NCI-H2029 treated with DMSO at 0.1 percent for 48 hours (cell line): ENCODE results near the gene ATN1.

ENCODE experiments used
- DNase-seq: peaks from one replicate; lab custom pipeline; 2025; lab: John Stamatoyannopoulos, UW

ATN1 gene

GRCh38 chr12:6975297-6976032 lies 47.7 kb downstream of the ATN1 start:
- no peak for DNase-seq

- DNase-seq: no peak
Observed at GRCh38 chr12:6977653-6978052, 49.9 kb downstream of the ATN1 start.

- DNase-seq: no peak
Observed at GRCh38 chr12:6978188-6978587, 50.4 kb downstream of the ATN1 start.

GRCh38 chr12:6978611-6979011 lies 50.9 kb downstream of the ATN1 start:
- DNase-seq: no peak

DNA sequence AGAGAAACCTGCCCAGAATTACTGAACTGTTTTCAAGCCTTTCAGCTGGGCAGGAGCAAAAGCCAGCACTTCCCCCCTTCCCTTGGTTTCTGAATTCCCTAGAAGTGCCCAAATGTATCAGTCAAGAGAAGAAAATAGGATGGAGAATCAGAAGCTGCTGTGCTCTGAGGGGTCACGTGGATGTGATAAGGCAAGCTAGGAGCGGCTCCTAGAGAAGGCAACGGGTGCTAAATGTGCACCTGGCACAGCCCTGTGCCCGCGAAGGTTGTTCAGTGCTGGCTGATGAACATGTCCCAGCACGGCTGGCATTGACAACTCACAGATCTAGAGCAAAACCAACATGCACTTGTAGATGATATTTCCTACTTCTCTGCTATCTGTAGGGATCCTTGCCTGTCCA lies 51.3 kb downstream of the ATN1 start:
- DNase-seq: no peak

- no peak for DNase-seq
Observed at GRCh38 chr12:6979453-6979852, 51.7 kb downstream of the ATN1 start.

DNA sequence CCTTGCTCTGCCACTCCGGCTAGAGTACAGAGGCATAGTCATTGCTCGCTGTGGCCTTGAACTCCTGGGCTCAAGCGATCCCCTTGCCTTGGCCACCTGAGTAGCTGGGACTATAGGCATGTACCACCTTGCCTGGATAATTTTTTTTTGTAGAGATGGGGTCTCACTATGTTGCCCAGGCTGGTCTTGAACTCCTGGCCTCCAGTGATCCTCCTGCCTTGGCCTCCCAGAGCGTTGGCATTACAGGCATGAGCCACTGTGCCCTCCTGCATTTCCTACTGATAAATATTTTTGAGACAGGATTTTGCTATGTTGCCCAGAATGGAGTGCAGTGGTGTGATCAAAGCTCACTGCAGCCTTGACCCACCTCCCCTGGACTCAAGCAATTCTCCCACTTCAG lies 52.3 kb downstream of the ATN1 start:
- no peak for DNase-seq

GRCh38 chr12:6980740-6981139 lies 53.0 kb downstream of the ATN1 start:
- no peak for DNase-seq

DNA sequence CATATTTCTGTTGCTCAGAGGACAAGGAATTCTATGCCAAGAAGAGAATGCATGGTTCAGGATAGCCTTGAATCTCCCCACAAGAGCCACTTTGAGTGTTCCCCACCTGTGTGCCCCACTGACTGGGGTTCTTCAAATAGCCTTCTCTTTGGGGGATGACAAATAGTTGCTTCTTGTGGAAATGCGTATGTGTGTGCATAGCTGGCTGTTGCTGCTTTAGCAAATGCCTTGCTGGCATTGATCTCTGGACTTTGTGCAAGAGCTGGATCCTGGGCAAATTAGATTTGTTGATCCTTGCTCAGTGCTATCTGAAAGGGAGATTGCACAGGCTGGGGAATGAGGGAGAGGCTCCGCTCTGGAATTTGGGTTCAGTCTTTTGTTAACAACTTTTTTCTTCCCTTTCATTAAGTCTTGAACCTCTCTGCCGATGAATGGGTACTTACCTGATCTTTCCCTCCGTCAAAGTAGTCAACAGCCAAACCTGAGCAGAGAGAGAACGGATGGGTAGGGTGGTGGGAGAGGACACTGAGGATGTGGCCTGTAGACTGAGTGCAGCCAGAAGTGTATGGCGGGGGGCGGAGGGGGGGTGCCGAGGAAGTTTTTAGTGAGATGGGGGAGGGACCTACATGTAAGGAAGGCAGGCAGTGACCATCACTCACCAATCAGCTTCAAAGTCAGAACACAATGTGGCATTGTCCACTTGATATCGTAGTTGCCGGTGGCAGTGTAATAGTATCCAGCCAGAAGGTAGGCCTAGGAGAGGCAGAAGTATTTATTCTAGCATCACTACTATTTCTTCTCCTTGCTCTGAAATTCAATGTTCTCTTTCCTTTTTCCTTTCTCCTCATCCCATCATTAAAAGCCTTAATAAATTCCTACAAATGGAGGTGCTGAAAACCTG lies 53.6 kb downstream of the ATN1 start:
- no peak for DNase-seq

DNA sequence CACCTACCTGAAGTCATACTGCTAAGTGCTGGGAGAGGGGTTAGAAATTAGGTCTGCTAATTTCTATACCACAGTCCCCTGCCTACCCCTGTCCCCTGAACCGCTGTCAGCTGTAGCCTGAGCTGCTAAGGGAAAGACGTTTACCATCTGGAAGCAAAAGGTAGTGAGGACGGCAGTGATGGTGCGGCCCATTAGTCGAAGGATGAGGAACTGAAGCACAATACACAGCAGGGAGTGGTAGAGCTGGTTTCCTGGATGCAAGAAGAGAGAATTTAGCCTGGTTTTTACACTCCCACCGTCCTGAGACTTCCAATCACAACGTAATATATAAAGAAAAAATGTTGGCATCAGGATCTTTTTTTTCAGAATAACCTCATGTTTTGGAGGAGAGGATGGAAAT lies 54.8 kb downstream of the ATN1 start:
- DNase-seq: no peak

DNA sequence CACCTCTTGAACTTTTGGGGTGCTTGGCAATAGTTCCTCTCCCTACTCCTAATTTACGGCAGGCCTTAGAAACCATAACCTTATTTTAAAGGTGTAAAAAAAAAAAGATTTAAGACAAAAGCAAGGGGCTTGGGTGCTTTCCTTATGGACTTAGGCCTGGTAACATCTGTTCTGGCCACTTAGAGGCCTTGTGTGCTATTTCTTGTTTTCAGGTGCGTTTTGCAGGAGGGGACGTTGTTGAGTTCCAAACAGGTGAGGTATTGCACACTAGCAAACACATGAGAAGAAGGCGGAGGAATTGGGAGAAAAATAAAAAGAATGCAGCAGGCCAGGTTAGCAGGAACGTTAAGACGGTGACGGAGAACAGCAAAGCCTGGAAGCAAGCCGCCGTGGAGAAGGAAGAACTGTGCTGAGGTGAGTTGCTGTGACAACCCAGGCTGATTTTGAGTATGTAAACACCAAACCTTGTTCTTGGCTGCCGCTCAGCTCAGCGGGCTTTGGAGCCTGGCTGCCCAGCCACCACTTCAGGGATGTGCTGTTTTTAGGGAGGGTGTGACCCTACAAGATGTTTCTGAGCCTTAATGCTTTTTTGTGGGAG lies 60.3 kb downstream of the ATN1 start:
- peak; percentile 81 for DNase-seq
